ENCODE results near the gene HRCT1. TPM values are rescaled to one million over a fixed set of nuclear protein-coding genes. Genes with fewer than 3 reads are reported as not detected.

HRCT1 gene
- total RNA-seq, 2 donors from 2014 or later = not detected

DNA sequence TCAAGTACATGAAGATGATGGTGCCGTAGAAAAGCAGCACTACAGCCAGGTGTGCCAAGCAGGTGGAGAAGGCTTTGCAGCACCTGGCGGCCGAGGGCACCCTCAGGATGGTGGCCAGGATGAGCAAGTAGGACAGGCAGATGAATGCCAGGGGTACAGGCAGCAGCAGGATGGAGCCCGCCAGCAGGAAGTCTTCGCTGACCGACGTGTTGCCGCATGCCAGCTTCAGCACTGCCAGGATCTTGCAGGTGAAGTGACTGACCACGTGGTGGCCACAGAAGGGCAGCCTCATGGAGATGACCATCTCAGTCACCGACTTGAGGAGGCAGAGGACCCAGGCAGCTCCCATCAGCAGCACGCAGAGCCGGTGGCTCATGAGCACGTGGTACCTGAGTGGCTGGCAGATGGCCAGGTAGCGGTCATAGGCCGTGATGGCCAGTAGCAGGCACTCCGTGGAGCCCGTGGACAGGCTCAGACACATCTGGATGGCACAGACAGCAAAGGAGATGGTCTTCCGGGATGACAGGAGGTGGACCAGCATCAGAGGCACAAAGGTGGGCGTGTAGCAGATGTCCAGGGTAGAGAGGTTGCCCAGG, 36.3 kb upstream of the HRCT1 start:
- H3K27ac Mint-ChIP-seq = no peak overlapping the region
- 90 to 97% methylated on average over 15 to 19 of the region's 19 CpGs for WGBS, 2 experiments (ENCODE audit: insufficient coverage in 1 of 2, insufficient read length in 1 of 2)
- Histone ChIP-seq H3K9me3 (ENCODE audit: control insufficient read depth, low read length) (no peaks in the 10 kb centered on the region), H3K9ac (ENCODE audit: extremely low read depth, low read length, poor library complexity, severe bottlenecking) (no peak overlapping the region), H3K36me3 (ENCODE audit: control insufficient read depth, insufficient read depth, low read length) (no peaks in the 10 kb centered on the region), H3K27ac (ENCODE audit: low read depth, low read length) (no peak overlapping the region), H3K4me1 (ENCODE audit: control insufficient read depth, insufficient read depth, low read length) (no peaks in the 10 kb centered on the region), H3K4me3 (ENCODE audit: low read length) (no peak overlapping the region), H3K27me3 (ENCODE audit: control insufficient read depth, insufficient read depth, low read length, poor library complexity, severe bottlenecking) (no peaks in the 10 kb centered on the region)
- no peaks in the 10 kb centered on the region for H3K9me3 Mint-ChIP-seq
- H3K27me3 Mint-ChIP-seq (ENCODE audit: insufficient read depth) = peaks cover 7% of the 10 kb centered on the region
- H3K36me3 Mint-ChIP-seq (ENCODE audit: low read depth) = no peaks in the 10 kb centered on the region
- H3K4me3 Mint-ChIP-seq = no peak overlapping the region
- no peaks in the 10 kb centered on the region for H3K4me1 Mint-ChIP-seq
- no peak for DNase-seq
- no peak for TF ChIP-seq CTCF (conservative IDR thresholded peaks at IDR 0.05)

DNA sequence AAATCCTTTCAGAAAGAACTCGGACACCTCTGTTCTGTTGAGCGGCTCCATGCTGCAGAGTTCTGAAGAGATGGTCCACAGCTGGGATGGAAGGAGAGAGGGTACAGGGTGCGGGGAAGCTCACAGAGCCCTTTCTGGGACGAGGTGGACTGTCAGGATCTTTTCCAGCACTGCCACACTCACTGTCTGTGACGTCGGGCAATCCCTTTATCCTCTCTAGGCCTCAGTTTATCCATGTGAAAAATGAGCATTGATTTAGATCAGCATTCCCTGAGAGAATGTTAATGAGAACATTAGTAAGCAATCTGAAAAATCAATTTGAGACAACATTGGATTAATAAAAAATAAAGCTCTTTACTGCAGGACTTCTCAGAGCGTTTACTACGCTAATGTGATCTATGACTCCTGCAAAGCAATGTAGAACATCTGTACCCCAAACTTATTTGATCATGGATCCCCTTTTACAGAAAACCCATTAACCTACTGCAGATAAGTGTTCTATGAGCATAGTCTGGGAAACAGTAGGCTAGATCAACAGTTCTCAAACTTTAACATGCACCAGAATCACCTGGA, 35.6 kb upstream of the HRCT1 start, which contains the start of gene OR13J1:
OR13J1 (minus strand) TSS at position 51 of the 573 bp plus-strand sequence; CDS start at position 51, 0 bp downstream.
- H3K36me3 Mint-ChIP-seq (ENCODE audit: low read depth) = no peaks in the 10 kb centered on the region
- no peaks in the 10 kb centered on the region for H3K27me3 ChIP-seq (ENCODE audit: control insufficient read depth, insufficient read depth, low read length, poor library complexity, severe bottlenecking)
- no peak within 1 kb of the TSS for H3K27ac ChIP-seq (ENCODE audit: low read depth, low read length)
- no peaks in the 10 kb centered on the region for H3K4me1 Mint-ChIP-seq
- peaks cover 1% of the 10 kb centered on the region for H3K9me3 ChIP-seq (ENCODE audit: control insufficient read depth, low read length)
- no peaks in the 10 kb centered on the region for H3K36me3 ChIP-seq (ENCODE audit: control insufficient read depth, insufficient read depth, low read length)
- peaks cover 6% of the 10 kb centered on the region for H3K27me3 Mint-ChIP-seq (ENCODE audit: insufficient read depth)
- no peak within 1 kb of the TSS for H3K9ac ChIP-seq (ENCODE audit: extremely low read depth, low read length, poor library complexity, severe bottlenecking)
- peaks cover 2% of the 10 kb centered on the region for H3K9me3 Mint-ChIP-seq
- H3K4me3 Mint-ChIP-seq = no peak within 1 kb of the TSS
- no peak within 1 kb of the TSS for H3K4me3 ChIP-seq (ENCODE audit: low read length)
- 90 to 91% methylated on average over 6 to 8 of the region's 8 CpGs for WGBS, 2 experiments (ENCODE audit: insufficient coverage in 1 of 2, insufficient read length in 1 of 2)
- H3K27ac Mint-ChIP-seq = no peak within 1 kb of the TSS
- TF ChIP-seq CTCF (conservative IDR thresholded peaks at IDR 0.05) = no peak
- H3K4me1 ChIP-seq (ENCODE audit: control insufficient read depth, insufficient read depth, low read length) = no peaks in the 10 kb centered on the region
- no peak for DNase-seq

DNA sequence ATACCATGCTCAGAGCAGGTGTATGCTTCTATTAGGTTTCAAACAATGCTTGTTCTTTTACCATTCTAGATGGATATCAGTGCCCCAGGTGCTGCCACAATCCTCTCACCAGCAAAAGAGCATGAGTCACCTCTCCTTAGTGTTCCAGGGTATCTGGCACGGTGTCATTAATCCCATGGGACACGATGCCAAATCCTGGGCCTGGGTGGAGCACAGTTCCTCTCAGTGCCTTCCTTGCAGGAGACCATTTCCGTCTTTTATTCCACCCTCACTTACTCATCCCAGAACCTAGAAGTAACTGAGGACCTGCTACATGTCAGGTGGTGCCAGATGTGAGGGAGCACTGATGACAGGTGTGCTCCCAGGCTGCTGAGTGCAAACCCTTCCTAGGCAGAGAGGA, 34.5 kb upstream of the HRCT1 start:
- Histone ChIP-seq H3K27ac (ENCODE audit: low read depth, low read length) (no peak overlapping the region), H3K4me3 (ENCODE audit: low read length) (no peak overlapping the region), H3K9ac (ENCODE audit: extremely low read depth, low read length, poor library complexity, severe bottlenecking) (no peak overlapping the region), H3K4me1 (ENCODE audit: control insufficient read depth, insufficient read depth, low read length) (no peaks in the 10 kb centered on the region), H3K9me3 (ENCODE audit: control insufficient read depth, low read length) (peaks cover 12% of the 10 kb centered on the region), H3K27me3 (ENCODE audit: control insufficient read depth, insufficient read depth, low read length, poor library complexity, severe bottlenecking) (no peaks in the 10 kb centered on the region), H3K36me3 (ENCODE audit: control insufficient read depth, insufficient read depth, low read length) (no peaks in the 10 kb centered on the region)
- no peak for DNase-seq
- no peak overlapping the region for H3K4me3 Mint-ChIP-seq
- no peak overlapping the region for H3K27ac Mint-ChIP-seq
- H3K36me3 Mint-ChIP-seq (ENCODE audit: low read depth) = no peaks in the 10 kb centered on the region
- peaks cover 11% of the 10 kb centered on the region for H3K9me3 Mint-ChIP-seq
- H3K27me3 Mint-ChIP-seq (ENCODE audit: insufficient read depth) = peaks cover 5% of the 10 kb centered on the region
- no peaks in the 10 kb centered on the region for H3K4me1 Mint-ChIP-seq
- WGBS, 2 experiments (ENCODE audit: insufficient coverage in 1 of 2, insufficient read length in 1 of 2) = 70 to 77% methylated on average over 2 to 3 of the region's 3 CpGs
- no peak for TF ChIP-seq CTCF (conservative IDR thresholded peaks at IDR 0.05)
